NCI-H2029 (cell line): Measurements from ENCODE around the gene MRPL9.
"Not testable (repeated sequence)": the region's sequence is repeated elsewhere in the genome, so short reads cannot be mapped to it uniquely, and the experiment has no call there.

Experiments used
- DNase-seq: peaks from one replicate; lab custom pipeline; 2025; lab: John Stamatoyannopoulos, UW

The MRPL9 gene

GRCh38 chr1:151783796-151784195 lies 20.5 kb upstream of the MRPL9 start:
- no peak for DNase-seq

- no peak for DNase-seq
Observed at GRCh38 chr1:151782741-151783140, 19.4 kb upstream of the MRPL9 start.

GRCh38 chr1:151782026-151782425 lies 18.7 kb upstream of the MRPL9 start:
- not testable (repeated sequence) for DNase-seq

GRCh38 chr1:151780736-151781135 lies 17.4 kb upstream of the MRPL9 start:
- DNase-seq, result not testable (repeated sequence)

- DNase-seq, result no peak
Observed at GRCh38 chr1:151779852-151780251, 16.6 kb upstream of the MRPL9 start.

GRCh38 chr1:151777317-151777716 lies 14.0 kb upstream of the MRPL9 start:
- DNase-seq, result no peak

- DNase-seq, result no peak
Observed at GRCh38 chr1:151776665-151777062, 13.4 kb upstream of the MRPL9 start.

GRCh38 chr1:151775894-151776664 lies 12.8 kb upstream of the MRPL9 start:
- DNase-seq, result no peak

- DNase-seq, result no peak
Observed at GRCh38 chr1:151774256-151774922, 11.1 kb upstream of the MRPL9 start.

GRCh38 chr1:151773702-151774101 lies 10.4 kb upstream of the MRPL9 start:
- no peak for DNase-seq

- DNase-seq, result not testable (repeated sequence)
Observed at GRCh38 chr1:151769270-151769669, 6.0 kb upstream of the MRPL9 start.

GRCh38 chr1:151768351-151769066 lies 5.2 kb upstream of the MRPL9 start:
- DNase-seq, result not testable (repeated sequence)

- DNase-seq, result no peak
Observed at GRCh38 chr1:151763990-151764389, 694 bp upstream of the MRPL9 start.

GRCh38 chr1:151760597-151761385 lies 2.5 kb downstream of the MRPL9 start:
- DNase-seq, result no peak

- no peak for DNase-seq
Observed at GRCh38 chr1:151759241-151759640, 4.1 kb downstream of the MRPL9 start.

- no peak for DNase-seq
Observed at GRCh38 chr1:151756291-151756690, 7.0 kb downstream of the MRPL9 start.

GRCh38 chr1:151741516-151741915 lies 21.8 kb downstream of the MRPL9 start:
- no peak for DNase-seq

GRCh38 chr1:151739590-151740355 lies 23.5 kb downstream of the MRPL9 start:
- no peak for DNase-seq

- no peak for DNase-seq
Observed at GRCh38 chr1:151737479-151737878, 25.8 kb downstream of the MRPL9 start.

GRCh38 chr1:151737026-151737425 lies 26.3 kb downstream of the MRPL9 start:
- DNase-seq, result no peak

- DNase-seq, result not testable (repeated sequence)
Observed at GRCh38 chr1:151733995-151734394, 29.3 kb downstream of the MRPL9 start.
